Activated gamma-delta T cell (primary cell): Measurements from ENCODE around the gene SHISA6.

Experiments
- DNase-seq: peaks from one replicate; lab custom pipeline; 2025; lab: John Stamatoyannopoulos, UW

Gene SHISA6

DNA sequence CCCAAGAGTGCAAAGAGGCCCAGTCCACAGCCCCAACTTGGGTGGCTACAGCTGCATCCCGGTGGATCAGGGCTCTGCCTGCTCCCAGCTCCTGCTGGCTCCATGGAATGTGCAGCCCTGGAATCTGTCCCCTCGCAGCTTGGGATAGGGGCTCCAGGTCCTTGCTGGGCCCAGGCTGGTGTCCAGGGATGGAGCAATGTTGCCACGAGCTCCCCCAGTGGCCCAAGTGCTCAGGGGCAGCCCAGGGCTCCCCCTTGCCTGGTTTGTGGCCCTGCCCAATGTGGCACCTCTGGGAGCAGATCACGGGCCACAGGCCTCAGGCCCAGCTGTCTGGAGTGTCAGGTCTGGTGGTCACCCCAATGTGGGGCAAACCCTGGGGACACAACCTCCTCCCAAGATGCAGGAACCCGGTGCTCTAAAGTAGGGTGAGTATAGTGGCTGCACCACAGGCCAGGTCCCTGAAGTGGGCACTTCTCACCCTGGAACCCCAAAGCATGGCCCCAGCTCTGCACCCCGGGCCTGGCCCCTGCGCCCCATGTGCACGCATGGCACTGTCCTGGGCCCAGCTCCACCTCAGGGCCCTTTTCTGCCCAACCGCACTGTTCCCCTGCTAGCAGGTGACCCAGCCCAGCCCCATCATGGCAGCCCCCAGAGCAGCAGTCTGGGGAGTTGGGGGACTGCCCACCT, 342.4 kb downstream of the SHISA6 start:
- DNase-seq: no peak

- DNase-seq: no peak
Measured at GRCh38 chr17:11589716-11590115, 348.7 kb downstream of the SHISA6 start.

- DNase-seq: peak; percentile 8
Measured at GRCh38 chr17:11598274-11599221, 357.5 kb downstream of the SHISA6 start, which contains the start of gene DNAH9. Gene DNAH9 (plus strand): TSS chr17:11598470. CDS start chr17:11598499, 29 bp downstream.

- DNase-seq: no peak
Measured at GRCh38 chr17:11601661-11602060, 360.6 kb downstream of the SHISA6 start.

GRCh38 chr17:11608396-11608795, 367.4 kb downstream of the SHISA6 start:
- no peak for DNase-seq

DNA sequence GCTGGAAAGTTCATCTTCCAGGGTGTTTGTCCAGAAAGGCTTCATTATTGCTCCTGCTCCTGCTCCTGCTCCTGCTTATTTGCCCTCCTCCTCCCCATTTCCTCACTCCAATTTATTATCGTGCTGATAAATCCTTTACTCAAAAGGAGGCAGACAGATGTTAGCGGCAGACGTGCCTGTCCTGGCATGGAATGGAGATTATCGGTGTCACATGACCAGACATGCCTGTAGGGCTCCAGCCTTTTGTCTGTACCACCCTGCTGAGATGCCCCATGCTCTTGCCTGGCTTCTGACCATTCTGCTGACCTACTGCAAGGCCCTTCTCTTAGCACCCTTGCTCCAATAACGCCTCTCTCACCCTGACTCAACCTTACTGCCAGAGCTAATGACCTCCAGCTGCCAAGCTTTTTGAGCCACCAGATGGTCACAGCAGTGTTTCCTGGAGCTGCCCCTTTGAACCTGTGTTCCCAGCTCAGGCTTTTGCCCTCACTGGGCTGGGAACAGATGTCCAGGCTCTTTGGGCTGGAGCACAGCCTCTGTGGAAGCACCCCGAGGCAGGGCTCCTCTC, 370.1 kb downstream of the SHISA6 start:
- no peak for DNase-seq

- DNase-seq: no peak
Measured at GRCh38 chr17:11612956-11613355, 371.9 kb downstream of the SHISA6 start.
